WTC11 (cell line): ENCODE results near the gene PRTFDC1. TPM values are rescaled to one million over a fixed set of nuclear protein-coding genes. Genes with fewer than 3 reads are reported as not detected.

Experiments used
- ATAC-seq: fragments of 200-7000 bp; cut with Tn5 transposase; 2 replicates; pipeline ENCODE4 v1.10.0; 2021; ENCODE audit warnings: mild to moderate bottlenecking, moderate library complexity
- CTCF ChIA-PET: fragments of 300-600 bp; sonication (Branson Sonifier 250); formaldehyde crosslinking; loops from one replicate; lab custom pipeline; 2021; ENCODE audit warnings: antibody characterized with exemption; lab: Charles Lee
- POLR2A ChIA-PET: fragments of 350-600 bp; sonication (Branson Sonifier 250); formaldehyde crosslinking; loops from one replicate; lab custom pipeline; 2021; ENCODE audit warnings: antibody characterized with exemption; lab: Charles Lee
- DNase-seq: peaks from one replicate; pipeline ENCODE4 v3.0.0; 2021; ENCODE audit warnings: low spot score
- H3K27ac Mint-ChIP-seq: 2 replicates; pipeline ENCODE4 v1.8.0; 2021; ENCODE audit warnings: mixed read lengths
- H3K27me3 Mint-ChIP-seq: 2 replicates; pipeline ENCODE4 v1.8.0; 2021; ENCODE audit warnings: low read depth, mild to moderate bottlenecking, moderate library complexity, mixed read lengths
- H3K36me3 Mint-ChIP-seq: 2 replicates; pipeline ENCODE4 v1.8.0; 2021; ENCODE audit warnings: mixed read lengths
- H3K4me1 Mint-ChIP-seq: 2 replicates; pipeline ENCODE4 v1.8.0; 2022; ENCODE audit warnings: mixed read lengths
- H3K4me3 Mint-ChIP-seq: 2 replicates; pipeline ENCODE4 v1.8.0; 2021; ENCODE audit warnings: mild to moderate bottlenecking, moderate library complexity, mixed read lengths
- H3K9me3 Mint-ChIP-seq: 2 replicates; pipeline ENCODE4 v1.8.0; 2021; ENCODE audit warnings: mixed read lengths
- AFF4 ChIP-seq: sonication (generic); formaldehyde crosslinking; IDR thresholded peaks from 2 replicates; pipeline ENCODE4 v1.8.1; 2023; ENCODE audit warnings: mild to moderate bottlenecking, missing genetic modification reagents, borderline replicate concordance
- AR ChIP-seq: fragments of 250-450 bp; sonication (Bioruptor Pico); IDR thresholded peaks from 2 replicates; pipeline ENCODE4 v1.9.0; 2021; ENCODE audit warnings: mild to moderate bottlenecking
- ATF2 ChIP-seq: sonication (generic); formaldehyde crosslinking; IDR thresholded peaks from 2 replicates; pipeline ENCODE4 v1.8.1; 2022; ENCODE audit warnings: low read depth, missing genetic modification reagents, borderline replicate concordance
- CREB1 ChIP-seq: sonication (generic); formaldehyde crosslinking; IDR thresholded peaks from 2 replicates; pipeline ENCODE4 v1.8.0; 2023; ENCODE audit warnings: mild to moderate bottlenecking, missing genetic modification reagents
- E2F4 ChIP-seq: sonication (generic); formaldehyde crosslinking; IDR thresholded peaks from 2 replicates; pipeline ENCODE4 v1.8.1; 2022; ENCODE audit warnings: low read depth, mild to moderate bottlenecking, moderate library complexity, missing genetic modification reagents, borderline replicate concordance
- ETV6 ChIP-seq: sonication (generic); formaldehyde crosslinking; IDR thresholded peaks from 2 replicates; pipeline ENCODE4 v1.8.1; 2022; ENCODE audit warnings: mild to moderate bottlenecking, missing genetic modification reagents
- GABPB1 ChIP-seq: sonication (generic); formaldehyde crosslinking; IDR thresholded peaks from 2 replicates; pipeline ENCODE4 v1.8.1; 2023; ENCODE audit warnings: mild to moderate bottlenecking, missing genetic modification reagents
- GTF2I ChIP-seq: fragments of 250-450 bp; sonication (Bioruptor Pico); conservative IDR thresholded peaks from 2 replicates; pipeline ENCODE4 v1.4.0; 2021; ENCODE audit warnings: mild to moderate bottlenecking
- IRF2 ChIP-seq: sonication (generic); formaldehyde crosslinking; IDR thresholded peaks from 2 replicates; pipeline ENCODE4 v1.8.0; 2022; ENCODE audit warnings: low read depth, missing genetic modification reagents, borderline replicate concordance
- JAZF1 ChIP-seq: fragments of 250-450 bp; sonication (Bioruptor Pico); IDR thresholded peaks from 2 replicates; pipeline ENCODE4 v1.9.0; 2021; ENCODE audit warnings: moderate library complexity, mild to moderate bottlenecking, inconsistent platforms
- MAX ChIP-seq: sonication (generic); formaldehyde crosslinking; IDR thresholded peaks from 2 replicates; pipeline ENCODE4 v1.8.0; 2022; ENCODE audit warnings: mild to moderate bottlenecking, missing genetic modification reagents
- NFATC4 ChIP-seq: fragments of 250-450 bp; sonication (Bioruptor Pico); IDR thresholded peaks from 2 replicates; pipeline ENCODE4 v1.9.0; 2021; ENCODE audit warnings: mild to moderate bottlenecking
- NR1H2 ChIP-seq: sonication (generic); formaldehyde crosslinking; IDR thresholded peaks from 2 replicates; pipeline ENCODE4 v1.9.0; 2021; ENCODE audit warnings: mild to moderate bottlenecking, moderate library complexity, missing genetic modification reagents
- PRRX2 ChIP-seq: fragments of 250-450 bp; sonication (Bioruptor Pico); IDR thresholded peaks from 2 replicates; pipeline ENCODE4 v1.8.0; 2021; ENCODE audit warnings: mild to moderate bottlenecking
- USF1 ChIP-seq: sonication (generic); formaldehyde crosslinking; IDR thresholded peaks from 2 replicates; pipeline ENCODE4 v1.8.0; 2022; ENCODE audit warnings: mild to moderate bottlenecking, missing genetic modification reagents
- ZNF219 ChIP-seq: sonication (generic); formaldehyde crosslinking; IDR thresholded peaks from 2 replicates; pipeline ENCODE4 v1.8.0; 2023; ENCODE audit warnings: missing genetic modification reagents, mild to moderate bottlenecking, borderline replicate concordance
- ZNF281 ChIP-seq: sonication (generic); formaldehyde crosslinking; IDR thresholded peaks from 2 replicates; pipeline ENCODE4 v1.8.0; 2023; ENCODE audit warnings: mild to moderate bottlenecking, missing genetic modification reagents
- total RNA-seq: library from RNA; stranded (reverse); gene quantifications from 3 replicates; pipeline ENCODE4 v1.2.3, GENCODE V29; 2021

The PRTFDC1 gene
- total RNA-seq, 1 experiment from 2014 or later = 6.1 TPM

GRCh38 chr10:24984906-24985305, 32.5 kb upstream of the PRTFDC1 start (continued):
- no peak for TF ChIP-seq CREB1 (CRISPR knock-in tag)
- no peak for TF ChIP-seq JAZF1

GRCh38 chr10:24983946-24984345, 31.5 kb upstream of the PRTFDC1 start:
- ChIA-PET CTCF (no interaction called here), POLR2A (interaction anchor here (0.7 kb wide), 1 partner anchor 21 kb away, joined by 5 read pairs; no protein-coding TSS in a partner anchor)
- no peak for TF ChIP-seq GABPB1
- TF ChIP-seq AFF4 = no peak
- TF ChIP-seq PRRX2 = no peak
- no peak for TF ChIP-seq ZNF219 (CRISPR knock-in tag)
- TF ChIP-seq E2F4 (CRISPR knock-in tag) = no peak
- TF ChIP-seq USF1 (CRISPR knock-in tag) = no peak
- TF ChIP-seq NFATC4 = no peak
- TF ChIP-seq GTF2I (CRISPR knock-in tag) = no peak
- TF ChIP-seq ATF2 (CRISPR knock-in tag) = no peak
- Mint-ChIP-seq H3K27ac (no peak overlapping the region), H3K36me3 (no peaks in the 10 kb centered on the region), H3K9me3 (peaks cover 6% of the 10 kb centered on the region), H3K4me1 (peaks cover 5% of the 10 kb centered on the region; the same call in 1 of the 2 replicates), H3K27me3 (no peaks in the 10 kb centered on the region), H3K4me3 (no peak overlapping the region)
- DNase-seq = no peak
- no peak for ATAC-seq

GRCh38 chr10:24983130-24983529, 30.7 kb upstream of the PRTFDC1 start:
- Mint-ChIP-seq H3K36me3 (no peaks in the 10 kb centered on the region), H3K27me3 (no peaks in the 10 kb centered on the region; the same call in 1 of the 2 replicates), H3K4me1 (peaks cover 5% of the 10 kb centered on the region; the same call in 1 of the 2 replicates), H3K27ac (no peak overlapping the region), H3K9me3 (peaks cover 6% of the 10 kb centered on the region), H3K4me3 (no peak overlapping the region)
- ATAC-seq (no peak), DNase-seq (no peak)
- ChIA-PET POLR2A (no interaction called here), CTCF (no interaction called here)
- TF ChIP-seq ZNF281 (CRISPR knock-in tag) (no peak), ETV6 (CRISPR knock-in tag) (no peak), AR (CRISPR knock-in tag) (no peak), MAX (CRISPR knock-in tag) (no peak), NR1H2 (CRISPR knock-in tag) (no peak), IRF2 (CRISPR knock-in tag) (no peak), AFF4 (no peak)
